GM12878 (cell line): ENCODE data around the gene GNG12. TPM values are rescaled to one million over a fixed set of nuclear protein-coding genes. Genes with fewer than 3 reads are reported as not detected.

Experiments
- ATAC-seq: fragments of 200-7000 bp; cut with Tn5 transposase; 3 replicates; pipeline ENCODE4 v1.9.1; 2020; ENCODE audit warnings: mild to moderate bottlenecking, moderate library complexity
- BruUV-seq: library from RNA; stranded (reverse); fragments of 400-500 nt; replicated peaks from 2 replicates; lab custom pipeline; 2021; lab: Mats Ljungman, UMichigan
- CTCF ChIA-PET: fragments of 300-600 bp; sonication (Branson Sonifier 250); formaldehyde crosslinking; extraction: SDS; loops from one replicate; lab custom pipeline; 2021; ENCODE audit warnings: inconsistent platforms; lab: Yijun Ruan, JAX
- POLR2A ChIA-PET: fragments of 350-600 bp; formaldehyde crosslinking; extraction: SDS; loops from one replicate; lab custom pipeline; 2021; ENCODE audit warnings: inconsistent platforms; lab: Charles Lee
- RAD21 ChIA-PET: fragments of 300-600 bp; sonication (Branson Sonifier 250); formaldehyde crosslinking; loops from one replicate; lab custom pipeline; 2023; ENCODE audit warnings: antibody characterized with exemption; ENCODE audit not compliant: unreplicated experiment; lab: Charles Lee
- SMC1A ChIA-PET: fragments of 300-600 bp; sonication (Branson Sonifier 250); formaldehyde crosslinking; loops from one replicate; lab custom pipeline; 2023; ENCODE audit not compliant: unreplicated experiment, uncharacterized antibody; lab: Charles Lee
- DNase-seq: peaks from one replicate; pipeline ENCODE4 v3.0.0-alpha.2; 2011; ENCODE audit warnings: low read depth, low spot score
- FAIRE-seq: peaks from 3 replicates; lab custom pipeline; 2011; peaks lifted over from hg19 to GRCh38; lab: Jason Lieb, UNC
- H2AFZ ChIP-seq: 2 replicates; pipeline ENCODE4 v1.6.0; 2011; ENCODE audit warnings: low read depth, low read length, control low read depth; ENCODE audit not compliant: control insufficient read depth
- H3K27ac ChIP-seq: 2 replicates; pipeline ENCODE4 v1.5.1; 2011; ENCODE audit warnings: control low read depth; ENCODE audit not compliant: control insufficient read depth, insufficient read depth
- H3K27me3 ChIP-seq, 2 experiments: replicated peaks in 1 of 2; 2 replicates each; pipeline versions ENCODE4 v1.6.0 to v1.6.1; 2011; ENCODE audit warnings: low read length in 1 of 2; ENCODE audit not compliant: control insufficient read depth in 2 of 2, insufficient read depth in 2 of 2
- H3K36me3 ChIP-seq, 2 experiments: 2 replicates each; pipeline ENCODE4 v1.5.1; 2011; ENCODE audit warnings: low read length in 1 of 2; ENCODE audit not compliant: control insufficient read depth in 2 of 2, insufficient read depth in 2 of 2
- H3K4me1 ChIP-seq: 2 replicates; pipeline ENCODE4 v1.6.1; 2011; ENCODE audit warnings: mild to moderate bottlenecking, low read length, moderate library complexity, mixed read lengths; ENCODE audit not compliant: control insufficient read depth, insufficient read depth
- H3K4me2 ChIP-seq: 2 replicates; pipeline ENCODE4 v1.6.0; 2011; ENCODE audit warnings: control low read depth; ENCODE audit not compliant: control insufficient read depth, insufficient read depth
- H3K4me3 ChIP-seq: fragments of 200-600 bp; sonication (generic); 2 replicates; pipeline ENCODE4 v1.5.1; 2016
- H3K79me2 ChIP-seq: 2 replicates; pipeline ENCODE4 v1.6.0; 2011; ENCODE audit warnings: low read length; ENCODE audit not compliant: control insufficient read depth, insufficient read depth
- H3K9ac ChIP-seq: 2 replicates; pipeline ENCODE4 v1.8.0; 2011; ENCODE audit warnings: low read length, control low read depth, mixed read lengths; ENCODE audit not compliant: control insufficient read depth, insufficient read depth
- H3K9me3 ChIP-seq: replicated peaks from 3 replicates; pipeline ENCODE4 v1.5.1; 2011; ENCODE audit warnings: mild to moderate bottlenecking, low read length; ENCODE audit not compliant: control insufficient read depth, insufficient read depth
- H4K20me1 ChIP-seq: 2 replicates; pipeline ENCODE4 v1.6.0; 2011; ENCODE audit not compliant: control insufficient read depth, insufficient read depth
- ASH2L ChIP-seq: fragments of 300-600, 200-600 bp; sonication (generic); IDR thresholded peaks from 2 replicates; pipeline ENCODE4 v1.6.1; 2017; ENCODE audit warnings: low read depth, mild to moderate bottlenecking, borderline replicate concordance
- FOXK2 ChIP-seq: fragments of 450-650 bp; IDR thresholded peaks from 2 replicates; pipeline ENCODE4 v1.6.1; 2017; ENCODE audit warnings: mild to moderate bottlenecking, moderate library complexity
- JUND ChIP-seq: IDR thresholded peaks from 2 replicates; pipeline ENCODE4 v1.6.1; 2012; ENCODE audit warnings: low read depth, mild to moderate bottlenecking, low read length, improper control_type of control experiment, moderate library complexity
- SMARCA5 ChIP-seq: fragments of 450-650 bp; IDR thresholded peaks from 2 replicates; pipeline ENCODE4 v1.6.1; 2017; ENCODE audit warnings: mild to moderate bottlenecking
- in situ Hi-C: fragments of 300-500 bp; cut with MboI; formaldehyde crosslinking; loops from 9 replicates; pipeline ENCODE4 v1.14.3; 2018; ENCODE audit warnings: mixed read lengths
- intact Hi-C: fragments of 100-400 bp; cut with micrococcal nuclease; formaldehyde crosslinking; loops from one replicate; pipeline ENCODE4 v1.14.2; 2022; ENCODE audit not compliant: unreplicated experiment
- polyA plus RNA-seq, 11 experiments: library from polyadenylated mRNA; depleted of rRNA in 4 of 11; unstranded in 6 of 11; stranded (reverse) in 5 of 11; fragments of >200 nt; fragmentation: Nextera tagmentation in 4 of 11; fragmentation: Illumina TruSeq in 1 of 11; extraction: Ambion mirVana in 4 of 11; extraction: Trizol in 1 of 11; gene quantifications; 1 replicate in 1 of 11; 2 replicates in 10 of 11; pipeline versions ENCODE4 v1.2.1 to v1.2.3, GENCODE V29; 2011 to 2016; ENCODE audit warnings: inconsistent platforms in 2 of 11, missing spikeins in 2 of 11, low read depth in 1 of 11
- total RNA-seq, 4 experiments: library from RNA; depleted of rRNA in 3 of 4; stranded (reverse); fragments of >200 nt in 3 of 4; fragmentation: Illumina TruSeq in 1 of 4; extraction: Trizol in 1 of 4; gene quantifications; 2 replicates each; pipeline versions ENCODE4 v1.2.1 to v1.2.3, GENCODE V29; 2013 to 2021
- TF ChIP-seq, protein P1 (sequence below): fragments of 450-650 bp; conservative IDR thresholded peaks from 2 replicates; pipeline ENCODE4 v1.6.1; 2017; ENCODE audit warnings: mild to moderate bottlenecking, moderate library complexity
- TF ChIP-seq, protein P2 (sequence below): fragments of 450-650 bp; formaldehyde crosslinking; IDR thresholded peaks from 2 replicates; pipeline ENCODE4 v1.4.0; 2022; ENCODE audit warnings: mild to moderate bottlenecking, moderate library complexity
- TF ChIP-seq, protein P3 (sequence below): fragments of 450-650 bp; IDR thresholded peaks from 2 replicates; pipeline ENCODE4 v1.6.1; 2017; ENCODE audit warnings: antibody characterized with exemption, mild to moderate bottlenecking, moderate library complexity

The GNG12 gene
- total and polyA plus RNA-seq, 10 of the 15 experiments (the other 5 are each of a cell fraction or from before 2014, with no cell fraction given) = 0.22 to 32.8 (median 0.35) TPM

DNA sequence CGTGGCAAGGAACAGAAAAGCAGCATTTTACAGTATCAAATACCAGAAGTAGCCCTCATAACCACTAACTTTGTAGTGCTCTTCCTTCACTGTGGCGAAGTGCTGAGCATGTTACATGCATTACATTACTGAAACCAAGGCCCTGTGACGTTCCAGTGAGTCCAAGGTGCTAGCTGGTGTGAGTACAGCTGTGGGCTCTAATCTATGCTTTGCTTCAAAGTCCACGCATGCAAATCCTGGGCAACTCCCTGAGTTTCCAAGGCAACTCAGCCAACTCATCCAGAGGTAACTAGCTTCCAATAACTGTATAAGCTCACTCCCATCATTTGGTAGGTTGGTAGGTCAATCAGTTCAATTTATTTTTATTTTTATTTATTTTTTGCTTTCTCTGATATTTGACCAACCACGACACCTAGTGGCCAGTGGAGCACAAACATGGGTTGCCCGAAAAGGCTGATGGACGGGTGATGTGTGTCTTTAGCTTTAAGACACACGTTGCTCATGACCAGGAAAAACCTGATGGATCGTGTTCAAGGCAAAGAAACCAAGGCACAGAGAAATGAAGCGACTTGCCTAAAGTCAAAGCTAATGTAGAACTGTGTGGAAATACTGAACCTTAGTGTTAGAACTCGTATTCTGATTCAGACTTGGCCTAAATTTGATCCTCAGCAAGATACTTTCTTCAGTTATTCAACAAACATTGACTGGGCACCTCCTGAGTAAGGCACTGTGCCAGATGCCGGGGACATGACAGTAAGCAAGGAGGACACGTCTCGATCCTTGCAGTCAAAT, 73.0 kb downstream of the GNG12 start (continued):
- TF ChIP-seq, protein P1, sequence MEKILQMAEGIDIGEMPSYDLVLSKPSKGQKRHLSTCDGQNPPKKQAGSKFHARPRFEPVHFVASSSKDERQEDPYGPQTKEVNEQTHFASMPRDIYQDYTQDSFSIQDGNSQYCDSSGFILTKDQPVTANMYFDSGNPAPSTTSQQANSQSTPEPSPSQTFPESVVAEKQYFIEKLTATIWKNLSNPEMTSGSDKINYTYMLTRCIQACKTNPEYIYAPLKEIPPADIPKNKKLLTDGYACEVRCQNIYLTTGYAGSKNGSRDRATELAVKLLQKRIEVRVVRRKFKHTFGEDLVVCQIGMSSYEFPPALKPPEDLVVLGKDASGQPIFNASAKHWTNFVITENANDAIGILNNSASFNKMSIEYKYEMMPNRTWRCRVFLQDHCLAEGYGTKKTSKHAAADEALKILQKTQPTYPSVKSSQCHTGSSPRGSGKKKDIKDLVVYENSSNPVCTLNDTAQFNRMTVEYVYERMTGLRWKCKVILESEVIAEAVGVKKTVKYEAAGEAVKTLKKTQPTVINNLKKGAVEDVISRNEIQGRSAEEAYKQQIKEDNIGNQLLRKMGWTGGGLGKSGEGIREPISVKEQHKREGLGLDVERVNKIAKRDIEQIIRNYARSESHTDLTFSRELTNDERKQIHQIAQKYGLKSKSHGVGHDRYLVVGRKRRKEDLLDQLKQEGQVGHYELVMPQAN = 0 out of 2 replicates have a peak, but pooled peaks have one; percentile 62
- TF ChIP-seq FOXK2 = no peak

DNA sequence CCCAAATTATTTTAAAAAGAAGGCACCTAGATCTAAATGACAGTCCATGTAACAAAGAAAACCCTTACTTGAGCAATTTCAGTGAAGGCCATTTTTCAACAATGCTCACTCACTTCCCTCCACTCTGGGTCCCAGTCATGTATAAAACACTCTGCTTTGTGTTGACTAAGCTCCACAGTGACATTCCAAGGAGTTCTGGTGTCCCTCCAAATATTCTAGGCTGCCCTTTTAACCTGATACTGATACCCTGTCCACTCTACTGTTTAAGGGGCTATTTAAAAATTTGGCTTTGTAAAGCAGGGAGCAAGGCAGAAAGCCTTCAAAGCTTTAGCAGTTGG, 73.6 kb downstream of the GNG12 start:
- Histone ChIP-seq H3K36me3 (no peaks in the 10 kb centered on the region), H3K79me2 (no peaks in the 10 kb centered on the region), H3K27ac (peak overlapping the region; percentile 84), H2AFZ (peak overlapping the region; percentile 39; the same call in 1 of the 2 replicates), H3K9ac (no peak overlapping the region), H4K20me1 (no peaks in the 10 kb centered on the region), H3K4me2 (peak overlapping the region; percentile 62), H3K4me1 (peaks cover 20% of the 10 kb centered on the region), H3K27me3 (peaks cover 0 to 2% of the 10 kb centered on the region in 2 experiments; a peak in 2 of 4 replicates), H3K9me3 (no peaks in the 10 kb centered on the region), H3K4me3 (no peak overlapping the region)
- ChIA-PET RAD21 (interaction anchor here (0.6 to 12.6 kb wide), 54 partner anchors 9 to 590 kb away, joined by 3 to 225 read pairs (median 8); partner anchors contain the start of gene GADD45A), SMC1A (interaction anchor here (0.6 to 14.1 kb wide), 61 partner anchors 8 to 546 kb away, joined by 3 to 227 read pairs (median 5); partner anchors contain the start of gene GADD45A), CTCF (interaction anchor here (0.6 to 10.8 kb wide), 67 partner anchors 9 to 764 kb away, joined by 3 to 227 read pairs (median 6); partner anchors contain the start of gene GADD45A), POLR2A (interaction anchor here (0.8 to 4.2 kb wide), 19 partner anchors 9 to 222 kb away, joined by 3 to 33 read pairs (median 3); partner anchors contain the start of gene GADD45A)
- FAIRE-seq (no peak), ATAC-seq (peak; percentile 49), DNase-seq (no peak)
- BruUV-seq = TSS peak; percentile 77
- in situ Hi-C loops = loop anchor here (5.0 to 10.0 kb wide), 3 partner anchors 77 to 425 kb away; no protein-coding TSS in a partner anchor
- intact Hi-C loops = loop anchor here (1.0 to 5.0 kb wide), 6 partner anchors 23 to 422 kb away; partner anchors contain the start of gene SERBP1
- TF ChIP-seq ASH2L (peak; percentile 73; the same call in 1 of the 2 replicates), SMARCA5 (peak; percentile 84; the same call in 1 of the 2 replicates), JUND (no peak)
- TF ChIP-seq, protein P2, sequence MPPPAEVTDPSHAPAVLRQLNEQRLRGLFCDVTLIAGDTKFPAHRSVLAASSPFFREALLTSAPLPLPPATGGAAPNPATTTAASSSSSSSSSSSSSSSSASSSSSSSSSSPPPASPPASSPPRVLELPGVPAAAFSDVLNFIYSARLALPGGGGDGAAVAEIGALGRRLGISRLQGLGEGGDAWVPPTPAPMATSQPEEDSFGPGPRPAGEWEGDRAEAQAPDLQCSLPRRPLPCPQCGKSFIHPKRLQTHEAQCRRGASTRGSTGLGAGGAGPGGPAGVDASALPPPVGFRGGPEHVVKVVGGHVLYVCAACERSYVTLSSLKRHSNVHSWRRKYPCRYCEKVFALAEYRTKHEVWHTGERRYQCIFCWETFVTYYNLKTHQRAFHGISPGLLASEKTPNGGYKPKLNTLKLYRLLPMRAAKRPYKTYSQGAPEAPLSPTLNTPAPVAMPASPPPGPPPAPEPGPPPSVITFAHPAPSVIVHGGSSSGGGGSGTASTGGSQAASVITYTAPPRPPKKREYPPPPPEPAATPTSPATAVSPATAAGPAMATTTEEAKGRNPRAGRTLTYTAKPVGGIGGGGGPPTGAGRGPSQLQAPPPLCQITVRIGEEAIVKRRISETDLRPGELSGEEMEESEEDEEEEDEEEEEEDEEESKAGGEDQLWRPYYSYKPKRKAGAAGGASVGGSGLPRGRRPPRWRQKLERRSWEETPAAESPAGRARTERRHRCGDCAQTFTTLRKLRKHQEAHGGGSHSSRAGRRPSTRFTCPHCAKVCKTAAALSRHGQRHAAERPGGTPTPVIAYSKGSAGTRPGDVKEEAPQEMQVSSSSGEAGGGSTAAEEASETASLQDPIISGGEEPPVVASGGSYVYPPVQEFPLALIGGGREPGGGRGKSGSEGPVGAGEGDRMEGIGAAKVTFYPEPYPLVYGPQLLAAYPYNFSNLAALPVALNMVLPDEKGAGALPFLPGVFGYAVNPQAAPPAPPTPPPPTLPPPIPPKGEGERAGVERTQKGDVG = no peak
- TF ChIP-seq, protein P3, sequence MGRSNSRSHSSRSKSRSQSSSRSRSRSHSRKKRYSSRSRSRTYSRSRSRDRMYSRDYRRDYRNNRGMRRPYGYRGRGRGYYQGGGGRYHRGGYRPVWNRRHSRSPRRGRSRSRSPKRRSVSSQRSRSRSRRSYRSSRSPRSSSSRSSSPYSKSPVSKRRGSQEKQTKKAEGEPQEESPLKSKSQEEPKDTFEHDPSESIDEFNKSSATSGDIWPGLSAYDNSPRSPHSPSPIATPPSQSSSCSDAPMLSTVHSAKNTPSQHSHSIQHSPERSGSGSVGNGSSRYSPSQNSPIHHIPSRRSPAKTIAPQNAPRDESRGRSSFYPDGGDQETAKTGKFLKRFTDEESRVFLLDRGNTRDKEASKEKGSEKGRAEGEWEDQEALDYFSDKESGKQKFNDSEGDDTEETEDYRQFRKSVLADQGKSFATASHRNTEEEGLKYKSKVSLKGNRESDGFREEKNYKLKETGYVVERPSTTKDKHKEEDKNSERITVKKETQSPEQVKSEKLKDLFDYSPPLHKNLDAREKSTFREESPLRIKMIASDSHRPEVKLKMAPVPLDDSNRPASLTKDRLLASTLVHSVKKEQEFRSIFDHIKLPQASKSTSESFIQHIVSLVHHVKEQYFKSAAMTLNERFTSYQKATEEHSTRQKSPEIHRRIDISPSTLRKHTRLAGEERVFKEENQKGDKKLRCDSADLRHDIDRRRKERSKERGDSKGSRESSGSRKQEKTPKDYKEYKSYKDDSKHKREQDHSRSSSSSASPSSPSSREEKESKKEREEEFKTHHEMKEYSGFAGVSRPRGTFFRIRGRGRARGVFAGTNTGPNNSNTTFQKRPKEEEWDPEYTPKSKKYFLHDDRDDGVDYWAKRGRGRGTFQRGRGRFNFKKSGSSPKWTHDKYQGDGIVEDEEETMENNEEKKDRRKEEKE = 0 out of 2 replicates have a peak, but pooled peaks have one; percentile 53
